IMR-90 (cell line): ENCODE data around the gene DUSP7. TPM values are rescaled to one million over a fixed set of nuclear protein-coding genes. Genes with fewer than 3 reads are reported as not detected.

Experiments
- ATAC-seq: fragments of 200-7000 bp; cut with Tn5 transposase; 2 replicates; pipeline ENCODE4 v1.9.1; 2020; ENCODE audit warnings: low read depth, mild to moderate bottlenecking, moderate library complexity
- BruUV-seq: library from RNA; stranded (reverse); fragments of 400-500 nt; replicated peaks from 2 replicates; lab custom pipeline; 2021; lab: Mats Ljungman, UMichigan
- CTCF ChIA-PET: fragments of 300-600 bp; formaldehyde crosslinking; extraction: SDS; loops from one replicate; lab custom pipeline; 2021; ENCODE audit warnings: antibody characterized with exemption; lab: Yijun Ruan, JAX
- POLR2A ChIA-PET: fragments of 300-600 bp; sonication (Branson Sonifier 250); formaldehyde crosslinking; loops from one replicate; lab custom pipeline; 2022; ENCODE audit warnings: antibody characterized with exemption; ENCODE audit not compliant: unreplicated experiment; lab: Charles Lee
- DNase-seq: peaks from one replicate; pipeline ENCODE4 v3.0.0; 2013
- H2AFZ ChIP-seq: replicated peaks from 2 replicates; pipeline ENCODE3; 2013; ENCODE audit warnings: low read length, mild to moderate bottlenecking; ENCODE audit not compliant: poor library complexity
- H2AK5ac ChIP-seq: 2 replicates; pipeline ENCODE4 v1.6.1; 2013; ENCODE audit warnings: low read depth, low read length, inconsistent platforms
- H2AK9ac ChIP-seq: replicated peaks from 2 replicates; pipeline ENCODE3; 2013; ENCODE audit warnings: mild to moderate bottlenecking, low read depth, low read length, moderate library complexity; ENCODE audit not compliant: poor library complexity
- H2BK120ac ChIP-seq: 2 replicates; pipeline ENCODE4 v1.6.1; 2013; ENCODE audit warnings: low read depth, low read length, inconsistent platforms
- H2BK15ac ChIP-seq: 3 replicates; pipeline ENCODE4 v1.6.1; 2013; ENCODE audit warnings: low read depth, low read length, inconsistent platforms
- H2BK20ac ChIP-seq: 2 replicates; pipeline ENCODE4 v1.6.1; 2013; ENCODE audit warnings: low read depth, mild to moderate bottlenecking, inconsistent platforms, low read length, moderate library complexity
- H2BK5ac ChIP-seq: 2 replicates; pipeline ENCODE4 v1.6.1; 2013; ENCODE audit warnings: mild to moderate bottlenecking, low read depth, low read length, inconsistent platforms; ENCODE audit not compliant: poor library complexity, severe bottlenecking
- H3K14ac ChIP-seq: replicated peaks from 2 replicates; pipeline ENCODE4 v1.6.1; 2013; ENCODE audit warnings: low read depth, low read length, inconsistent platforms
- H3K18ac ChIP-seq: 2 replicates; pipeline ENCODE4 v1.6.1; 2013; ENCODE audit warnings: low read depth, low read length, control low read depth
- H3K23ac ChIP-seq: 2 replicates; pipeline ENCODE4 v1.6.1; 2013; ENCODE audit warnings: low read depth, low read length, inconsistent platforms
- H3K27ac ChIP-seq: 2 replicates; pipeline ENCODE4 v1.5.1; 2013; ENCODE audit warnings: mild to moderate bottlenecking, control low read depth, low read length; ENCODE audit not compliant: insufficient read depth
- H3K27me3 ChIP-seq: 2 replicates; pipeline ENCODE4 v1.6.1; 2013; ENCODE audit warnings: low read length; ENCODE audit not compliant: control insufficient read depth, insufficient read depth
- H3K36me3 ChIP-seq: 2 replicates; pipeline ENCODE4 v1.6.1; 2013; ENCODE audit warnings: low read length, mixed read lengths; ENCODE audit not compliant: control insufficient read depth, insufficient read depth
- H3K4ac ChIP-seq: 2 replicates; pipeline ENCODE4 v1.6.1; 2013; ENCODE audit warnings: low read depth, low read length, inconsistent platforms
- H3K4me1 ChIP-seq: 2 replicates; pipeline ENCODE4 v1.6.1; 2013; ENCODE audit warnings: low read length, mixed read lengths; ENCODE audit not compliant: control insufficient read depth, insufficient read depth
- H3K4me2 ChIP-seq: 2 replicates; pipeline ENCODE4 v1.6.1; 2013; ENCODE audit warnings: low read depth, mild to moderate bottlenecking, control low read depth, low read length, moderate library complexity
- H3K4me3 ChIP-seq: 2 replicates; pipeline ENCODE4 v1.5.1; 2013; ENCODE audit warnings: low read depth, mild to moderate bottlenecking, control low read depth, low read length, moderate library complexity; ENCODE audit not compliant: insufficient read depth
- H3K56ac ChIP-seq: 2 replicates; pipeline ENCODE4 v1.6.1; 2013; ENCODE audit warnings: low read length, inconsistent platforms; ENCODE audit not compliant: insufficient read depth; ENCODE audit errors: extremely low read depth
- H3K79me1 ChIP-seq, 2 experiments: 2 replicates each; pipeline ENCODE4 v1.6.1; 2013; ENCODE audit warnings: low read length in 2 of 2, inconsistent platforms in 1 of 2, low read depth in 1 of 2
- H3K9ac ChIP-seq: 2 replicates; pipeline ENCODE4 v1.6.1; 2013; ENCODE audit warnings: low read depth, low read length, control low read depth
- H3K9me1 ChIP-seq: 2 replicates; pipeline ENCODE4 v1.6.1; 2013; ENCODE audit warnings: low read length, inconsistent platforms; ENCODE audit not compliant: insufficient read depth
- H3K9me3 ChIP-seq: 2 replicates; pipeline ENCODE4 v1.6.1; 2013; ENCODE audit warnings: low read length; ENCODE audit not compliant: control insufficient read depth, insufficient read depth
- H4K20me1 ChIP-seq: 2 replicates; pipeline ENCODE4 v1.6.1; 2013; ENCODE audit warnings: low read length, inconsistent platforms; ENCODE audit not compliant: insufficient read depth
- H4K5ac ChIP-seq: 2 replicates; pipeline ENCODE4 v1.6.1; 2013; ENCODE audit warnings: mild to moderate bottlenecking, low read depth, low read length, control low read depth
- H4K8ac ChIP-seq, 2 experiments: 2 replicates each; pipeline ENCODE4 v1.6.1; 2013; ENCODE audit warnings: low read depth in 2 of 2, low read length in 2 of 2, control low read depth in 1 of 2, inconsistent platforms in 1 of 2
- H4K91ac ChIP-seq: 2 replicates; pipeline ENCODE4 v1.6.1; 2013; ENCODE audit warnings: low read depth, low read length, inconsistent platforms; ENCODE audit not compliant: insufficient read depth
- BHLHE40 ChIP-seq: fragments of 150-350 bp; IDR thresholded peaks from 2 replicates; pipeline ENCODE4 v1.6.1; 2016; ENCODE audit warnings: mild to moderate bottlenecking, low read depth, low read length
- CEBPB ChIP-seq: IDR thresholded peaks from 2 replicates; pipeline ENCODE4 v1.6.1; 2012; ENCODE audit warnings: low read depth, low read length, improper control_type of control experiment
- CHD1 ChIP-seq: IDR thresholded peaks from 2 replicates; pipeline ENCODE4 v1.6.1; 2012; ENCODE audit warnings: low read depth, low read length, improper control_type of control experiment
- FOS ChIP-seq: fragments of 150-350 bp; IDR thresholded peaks from 2 replicates; pipeline ENCODE4 v1.6.1; 2016; ENCODE audit warnings: low read depth, low read length
- MAFK ChIP-seq: IDR thresholded peaks from 2 replicates; pipeline ENCODE4 v1.6.1; 2012; ENCODE audit warnings: low read depth, low read length, improper control_type of control experiment
- MAZ ChIP-seq: IDR thresholded peaks from 2 replicates; pipeline ENCODE4 v1.6.1; 2012; ENCODE audit warnings: low read depth, mild to moderate bottlenecking, low read length, improper control_type of control experiment, moderate library complexity, borderline replicate concordance
- MXI1 ChIP-seq: IDR thresholded peaks from 2 replicates; pipeline ENCODE4 v1.6.1; 2012; ENCODE audit warnings: low read depth, mild to moderate bottlenecking, low read length, moderate library complexity, borderline replicate concordance
- NFE2L2 ChIP-seq: fragments of 150-350 bp; IDR thresholded peaks from 2 replicates; pipeline ENCODE4 v1.6.1; 2016; ENCODE audit warnings: low read depth, mild to moderate bottlenecking, low read length
- RAD21 ChIP-seq: IDR thresholded peaks from 2 replicates; pipeline ENCODE4 v1.6.1; 2012; ENCODE audit warnings: low read length, improper control_type of control experiment
- RCOR1 ChIP-seq: IDR thresholded peaks from 2 replicates; pipeline ENCODE4 v1.6.1; 2012; ENCODE audit warnings: mild to moderate bottlenecking, low read length, improper control_type of control experiment; ENCODE audit not compliant: insufficient replicate concordance
- RFX5 ChIP-seq: IDR thresholded peaks from 2 replicates; pipeline ENCODE4 v1.8.0; 2012; ENCODE audit warnings: low read depth, mild to moderate bottlenecking, low read length, moderate library complexity
- SMC3 ChIP-seq: fragments of 150-350 bp; IDR thresholded peaks from 2 replicates; pipeline ENCODE4 v1.6.1; 2016; ENCODE audit warnings: low read depth, mild to moderate bottlenecking, antibody characterized with exemption, low read length, moderate library complexity
- WGBS, 2 experiments: methylation state at CpG; one replicate each; pipeline versions ENCODE4 v1.1.5 to v1.1.7; 2013; ENCODE audit warnings: missing lambda C conversion rate in 2 of 2; ENCODE audit not compliant: insufficient read length in 1 of 2; ENCODE audit errors: extremely low coverage in 2 of 2; 5-methylcytosine and 5-hydroxymethylcytosine counted together
- dilution Hi-C: fragments of 300-500 bp; cut with HindIII; formaldehyde crosslinking; loops from one replicate; pipeline ENCODE4 v1.14.3; 2018; ENCODE audit warnings: low sequenced_read_pairs; ENCODE audit not compliant: unreplicated experiment
- in situ Hi-C: fragments of 300-500 bp; cut with MboI; formaldehyde crosslinking; loops from 3 replicates; pipeline ENCODE4 v1.14.3; 2019; ENCODE audit warnings: low sequenced_read_pairs, inconsistent platforms, mixed read lengths
- intact Hi-C: fragments of 100-400 bp; cut with micrococcal nuclease; formaldehyde crosslinking; loops from 2 replicates; pipeline ENCODE4 v1.10.0; 2022
- polyA plus RNA-seq, 3 experiments: library from polyadenylated mRNA; depleted of rRNA; stranded (reverse); fragments of >200 nt; gene quantifications; 2 replicates each; pipeline ENCODE4 v1.2.3, GENCODE V29; 2012; ENCODE audit warnings: low replicate concordance in 1 of 3
- total RNA-seq: library from RNA; depleted of rRNA; stranded (reverse); fragments of >200 nt; gene quantifications from 2 replicates; pipeline ENCODE4 v1.2.3, GENCODE V29; 2012
- TF ChIP-seq, protein P1 (sequence below): conservative IDR thresholded peaks from 2 replicates; pipeline ENCODE4 v1.5.1; 2012; ENCODE audit warnings: mild to moderate bottlenecking, low read depth, low read length, improper control_type of control experiment
- TF ChIP-seq, protein P2 (sequence below): fragments of 150-350 bp; IDR thresholded peaks from 2 replicates; pipeline ENCODE4 v1.6.1; 2017; ENCODE audit warnings: mild to moderate bottlenecking, antibody characterized with exemption, low read length, low read depth

Gene DUSP7
- total and polyA plus RNA-seq, 2 of the 4 experiments (the other 2 are of a cell fraction) = 9.3 to 24.0 TPM

- no peak overlapping the region for H2AFZ ChIP-seq
- peaks cover 29% of the 10 kb centered on the region for H3K4me1 ChIP-seq
- intact Hi-C loops = no loop called here
- no peak overlapping the region for H3K56ac ChIP-seq
- no peak overlapping the region for H2BK20ac ChIP-seq
- H4K5ac ChIP-seq = no peak overlapping the region
- H2BK120ac ChIP-seq = no peak overlapping the region
- no peak overlapping the region for H2AK5ac ChIP-seq
- DNase-seq (no peak), ATAC-seq (no peak)
- H3K9ac ChIP-seq = no peak overlapping the region
- no peak overlapping the region for H3K4ac ChIP-seq
- TF ChIP-seq RAD21 = no peak
- TF ChIP-seq MAFK = no peak
- no peak for TF ChIP-seq NFE2L2
- TF ChIP-seq RCOR1 = no peak
- no peak for TF ChIP-seq BHLHE40
- TF ChIP-seq, protein P1, sequence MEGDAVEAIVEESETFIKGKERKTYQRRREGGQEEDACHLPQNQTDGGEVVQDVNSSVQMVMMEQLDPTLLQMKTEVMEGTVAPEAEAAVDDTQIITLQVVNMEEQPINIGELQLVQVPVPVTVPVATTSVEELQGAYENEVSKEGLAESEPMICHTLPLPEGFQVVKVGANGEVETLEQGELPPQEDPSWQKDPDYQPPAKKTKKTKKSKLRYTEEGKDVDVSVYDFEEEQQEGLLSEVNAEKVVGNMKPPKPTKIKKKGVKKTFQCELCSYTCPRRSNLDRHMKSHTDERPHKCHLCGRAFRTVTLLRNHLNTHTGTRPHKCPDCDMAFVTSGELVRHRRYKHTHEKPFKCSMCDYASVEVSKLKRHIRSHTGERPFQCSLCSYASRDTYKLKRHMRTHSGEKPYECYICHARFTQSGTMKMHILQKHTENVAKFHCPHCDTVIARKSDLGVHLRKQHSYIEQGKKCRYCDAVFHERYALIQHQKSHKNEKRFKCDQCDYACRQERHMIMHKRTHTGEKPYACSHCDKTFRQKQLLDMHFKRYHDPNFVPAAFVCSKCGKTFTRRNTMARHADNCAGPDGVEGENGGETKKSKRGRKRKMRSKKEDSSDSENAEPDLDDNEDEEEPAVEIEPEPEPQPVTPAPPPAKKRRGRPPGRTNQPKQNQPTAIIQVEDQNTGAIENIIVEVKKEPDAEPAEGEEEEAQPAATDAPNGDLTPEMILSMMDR = no peak
- TF ChIP-seq CHD1 = no peak
- TF ChIP-seq FOS = no peak
- no peak for TF ChIP-seq RFX5
- no peak for TF ChIP-seq SMC3
- TF ChIP-seq, protein P2, sequence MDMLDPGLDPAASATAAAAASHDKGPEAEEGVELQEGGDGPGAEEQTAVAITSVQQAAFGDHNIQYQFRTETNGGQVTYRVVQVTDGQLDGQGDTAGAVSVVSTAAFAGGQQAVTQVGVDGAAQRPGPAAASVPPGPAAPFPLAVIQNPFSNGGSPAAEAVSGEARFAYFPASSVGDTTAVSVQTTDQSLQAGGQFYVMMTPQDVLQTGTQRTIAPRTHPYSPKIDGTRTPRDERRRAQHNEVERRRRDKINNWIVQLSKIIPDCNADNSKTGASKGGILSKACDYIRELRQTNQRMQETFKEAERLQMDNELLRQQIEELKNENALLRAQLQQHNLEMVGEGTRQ = no peak
- TF ChIP-seq CEBPB = no peak
- no peak for TF ChIP-seq MXI1
- no peak for TF ChIP-seq MAZ
- H3K27ac ChIP-seq = no peak overlapping the region
- H3K27me3 ChIP-seq = no peaks in the 10 kb centered on the region
- H3K14ac ChIP-seq = no peak overlapping the region
- H4K8ac ChIP-seq = no peak overlapping the region
- CTCF ChIA-PET = interaction anchor here (0.5 kb wide), 1 partner anchor 892 kb away, joined by 3 read pairs; no protein-coding TSS in a partner anchor
- WGBS, 2 experiments = no CpG with 5 or more reads among the region's 10 CpGs
- H3K4me2 ChIP-seq = no peak overlapping the region
- H3K9me3 ChIP-seq = no peaks in the 10 kb centered on the region
- no peak overlapping the region for H2BK5ac ChIP-seq
- H3K9me1 ChIP-seq = peaks cover 35% of the 10 kb centered on the region
- POLR2A ChIA-PET = no interaction called here
- H3K4me3 ChIP-seq = no peak overlapping the region
- H3K18ac ChIP-seq = no peak overlapping the region
- peaks cover 4% of the 10 kb centered on the region; the same call in 1 of the 2 replicates for H4K20me1 ChIP-seq
- no peaks in the 10 kb centered on the region for H3K36me3 ChIP-seq
- no peak overlapping the region for H3K23ac ChIP-seq
- H4K91ac ChIP-seq = no peak overlapping the region
- H2AK9ac ChIP-seq = no peak overlapping the region
- in situ Hi-C loops = no loop called here
- no TSS peak for BruUV-seq
- dilution Hi-C loops = no loop called here
- peaks cover 8 to 36% of the 10 kb centered on the region in 2 experiments; a peak in 3 of 4 replicates for H3K79me1 ChIP-seq
- no peak overlapping the region for H2BK15ac ChIP-seq
These were observed 29.4 kb upstream of the DUSP7 start for GRCh38 chr3:52085681-52086282.
